Keratinocyte (primary cell): ENCODE measurements around the gene NPRL2. TPM values are rescaled to one million over a fixed set of nuclear protein-coding genes. Genes with fewer than 3 reads are reported as not detected.
A peak's percentile ranks its signal among the peaks of the same experiment; 100 is the strongest.

Experiments used
- DNase-seq: peaks from one replicate; pipeline ENCODE4 v3.0.0-alpha.2; 2011; ENCODE audit warnings: low read depth, missing footprints, low spot score
- FAIRE-seq: peaks from 2 replicates; lab custom pipeline; 2011; peaks lifted over from hg19 to GRCh38; lab: Jason Lieb, UNC
- H2AFZ ChIP-seq: 2 replicates; pipeline ENCODE4 v1.6.0; 2012; ENCODE audit warnings: low read length, control low read depth, inconsistent platforms; ENCODE audit not compliant: control insufficient read depth
- H3K27ac ChIP-seq: 2 replicates; pipeline ENCODE4 v1.5.1; 2011; ENCODE audit warnings: low read length; ENCODE audit not compliant: control insufficient read depth, insufficient read depth
- H3K27me3 ChIP-seq: 3 replicates; pipeline ENCODE4 v1.6.0; 2011; ENCODE audit warnings: low read length; ENCODE audit not compliant: control insufficient read depth, insufficient read depth; ENCODE audit errors: extremely low read depth
- H3K36me3 ChIP-seq, 2 experiments: 2 replicates in 1 of 2; 3 replicates in 1 of 2; pipeline ENCODE4 v1.5.1; 2011; ENCODE audit warnings: low read length in 2 of 2, mild to moderate bottlenecking in 1 of 2; ENCODE audit not compliant: control insufficient read depth in 2 of 2, insufficient read depth in 2 of 2; ENCODE audit errors: extremely low read depth in 1 of 2
- H3K4me1 ChIP-seq: 3 replicates; pipeline ENCODE4 v1.5.1; 2011; ENCODE audit warnings: low read length; ENCODE audit not compliant: control insufficient read depth, insufficient read depth; ENCODE audit errors: extremely low read depth
- H3K4me2 ChIP-seq: 3 replicates; pipeline ENCODE4 v1.6.0; 2011; ENCODE audit warnings: low read depth, low read length; ENCODE audit not compliant: control insufficient read depth, insufficient read depth; ENCODE audit errors: extremely low read depth
- H3K4me3 ChIP-seq, 3 experiments: fragments of 200-600 bp in 1 of 3; sonication (generic) in 1 of 3; 2 replicates in 2 of 3; 3 replicates in 1 of 3; pipeline ENCODE4 v1.5.1; 2011 to 2016; ENCODE audit warnings: low read length in 3 of 3, mild to moderate bottlenecking in 3 of 3, control low read depth in 2 of 3, inconsistent platforms in 1 of 3, low read depth in 1 of 3, mixed read lengths in 1 of 3, mixed run types in 1 of 3, moderate library complexity in 1 of 3; ENCODE audit not compliant: control insufficient read depth in 2 of 3, insufficient read depth in 2 of 3; ENCODE audit errors: extremely low read depth in 1 of 3
- H3K79me2 ChIP-seq: 2 replicates; pipeline ENCODE4 v1.6.0; 2012; ENCODE audit warnings: low read length; ENCODE audit not compliant: control insufficient read depth, insufficient read depth
- H3K9ac ChIP-seq: 3 replicates; pipeline ENCODE4 v1.6.0; 2011; ENCODE audit warnings: low read length; ENCODE audit not compliant: control insufficient read depth, insufficient read depth; ENCODE audit errors: extremely low read depth
- H3K9me1 ChIP-seq: 3 replicates; pipeline ENCODE4 v1.6.0; 2011; ENCODE audit warnings: low read length; ENCODE audit not compliant: control insufficient read depth, insufficient read depth; ENCODE audit errors: extremely low read depth
- H3K9me3 ChIP-seq: 2 replicates; pipeline ENCODE4 v1.5.1; 2012; ENCODE audit warnings: low read depth, low read length; ENCODE audit not compliant: control insufficient read depth
- H4K20me1 ChIP-seq: 3 replicates; pipeline ENCODE4 v1.6.0; 2011; ENCODE audit warnings: low read length; ENCODE audit not compliant: control insufficient read depth, insufficient read depth; ENCODE audit errors: extremely low read depth
- EZH2 ChIP-seq: IDR thresholded peaks from one replicate; pipeline ENCODE4 v1.6.1; 2012; ENCODE audit warnings: inconsistent platforms, mild to moderate bottlenecking, low read length, moderate library complexity
- dilution Hi-C: fragments of 300-500 bp; cut with MboI; formaldehyde crosslinking; loops from one replicate; pipeline ENCODE4 v1.7.0; 2020; ENCODE audit warnings: low sequenced_read_pairs; ENCODE audit not compliant: extremely low pct_ligation_motif_present
- polyA plus RNA-seq, 5 experiments: library from polyadenylated mRNA; depleted of rRNA in 3 of 5; stranded (reverse) in 3 of 5; stranded (forward) in 1 of 5; unstranded in 1 of 5; fragments of >200 nt; gene quantifications; 1 replicate in 1 of 5; 2 replicates in 3 of 5; 3 replicates in 1 of 5; pipeline versions ENCODE4 v1.2.1 to v1.2.3, GENCODE V29; 2011 to 2012; ENCODE audit warnings: missing spikeins in 2 of 5, low read depth in 1 of 5, low replicate concordance in 1 of 5
- TF ChIP-seq, protein P1 (sequence below), 3 experiments: IDR thresholded peaks in 1 of 3; conservative IDR thresholded peaks in 1 of 3; optimal IDR thresholded peaks in 1 of 3; 2 replicates in 2 of 3; 3 replicates in 1 of 3; pipeline versions ENCODE3 to v1.5.1; 2011; ENCODE audit warnings: low read length in 3 of 3, mild to moderate bottlenecking in 3 of 3, moderate library complexity in 2 of 3, control low read depth in 1 of 3, inconsistent platforms in 1 of 3; ENCODE audit not compliant: insufficient read depth in 2 of 3; ENCODE audit errors: extremely low read depth in 1 of 3

The NPRL2 gene
- polyA plus RNA-seq, 1 donor (not counting 4 experiments of a cell fraction or from before 2014, with no cell fraction given), result 20.6 TPM

DNA sequence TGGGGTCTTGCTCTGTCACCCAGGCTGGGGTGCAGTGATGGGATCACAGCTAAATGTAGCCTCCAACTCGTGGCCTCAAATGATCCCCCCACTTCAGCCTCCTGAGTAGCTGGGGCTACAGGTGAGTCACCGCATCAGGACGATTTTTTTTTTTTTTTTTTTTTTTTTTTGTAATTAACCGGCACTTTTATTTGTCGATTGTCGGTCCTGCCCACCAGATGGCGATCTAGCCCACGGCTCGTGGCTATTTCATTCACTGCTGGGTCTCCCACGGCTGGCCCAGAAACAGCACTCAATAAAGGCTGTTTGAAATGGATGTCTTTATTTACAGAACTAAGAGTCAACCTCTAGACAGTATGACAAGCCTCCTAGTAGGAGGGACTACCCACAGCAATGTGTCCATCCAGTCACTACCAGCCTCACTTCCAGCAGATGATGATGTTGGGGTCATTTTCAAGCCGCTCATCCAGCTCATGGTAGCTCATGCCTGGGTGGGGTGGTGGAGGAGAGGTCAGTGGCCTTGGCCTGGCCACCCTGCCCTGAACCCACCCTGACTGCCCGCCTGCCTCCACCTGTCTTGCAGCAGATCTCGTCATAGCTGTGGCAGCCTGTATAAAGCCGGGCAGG, 3.3 kb downstream of the NPRL2 start:
- dilution Hi-C loops, result no loop called here
- H3K9me1 ChIP-seq, result no peaks in the 10 kb centered on the region
- H3K4me1 ChIP-seq, result peaks cover 24% of the 10 kb centered on the region
- peaks cover 12% of the 10 kb centered on the region for H3K79me2 ChIP-seq
- H3K4me2 ChIP-seq, result no peak overlapping the region
- TF ChIP-seq, protein P1, sequence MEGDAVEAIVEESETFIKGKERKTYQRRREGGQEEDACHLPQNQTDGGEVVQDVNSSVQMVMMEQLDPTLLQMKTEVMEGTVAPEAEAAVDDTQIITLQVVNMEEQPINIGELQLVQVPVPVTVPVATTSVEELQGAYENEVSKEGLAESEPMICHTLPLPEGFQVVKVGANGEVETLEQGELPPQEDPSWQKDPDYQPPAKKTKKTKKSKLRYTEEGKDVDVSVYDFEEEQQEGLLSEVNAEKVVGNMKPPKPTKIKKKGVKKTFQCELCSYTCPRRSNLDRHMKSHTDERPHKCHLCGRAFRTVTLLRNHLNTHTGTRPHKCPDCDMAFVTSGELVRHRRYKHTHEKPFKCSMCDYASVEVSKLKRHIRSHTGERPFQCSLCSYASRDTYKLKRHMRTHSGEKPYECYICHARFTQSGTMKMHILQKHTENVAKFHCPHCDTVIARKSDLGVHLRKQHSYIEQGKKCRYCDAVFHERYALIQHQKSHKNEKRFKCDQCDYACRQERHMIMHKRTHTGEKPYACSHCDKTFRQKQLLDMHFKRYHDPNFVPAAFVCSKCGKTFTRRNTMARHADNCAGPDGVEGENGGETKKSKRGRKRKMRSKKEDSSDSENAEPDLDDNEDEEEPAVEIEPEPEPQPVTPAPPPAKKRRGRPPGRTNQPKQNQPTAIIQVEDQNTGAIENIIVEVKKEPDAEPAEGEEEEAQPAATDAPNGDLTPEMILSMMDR (optimal IDR thresholded peaks at IDR 0.05 in 1 of 3, IDR thresholded peaks at IDR 0.05 in 1 of 3, conservative IDR thresholded peaks at IDR 0.05 in 1 of 3; ENCODE audit: extremely low read depth in 1 of 3, insufficient read depth in 2 of 3, low read length in 3 of 3), result peak in 2 of 3 experiments; percentile 52 to 70
- no peak for TF ChIP-seq EZH2
- no peak overlapping the region for H2AFZ ChIP-seq
- H3K9me3 ChIP-seq, result no peaks in the 10 kb centered on the region
- peaks cover 10% of the 10 kb centered on the region in 2 experiments for H3K36me3 ChIP-seq
- H3K27ac ChIP-seq, result no peak overlapping the region
- H3K27me3 ChIP-seq, result no peaks in the 10 kb centered on the region
- H3K4me3 ChIP-seq, result no peak overlapping the region
- no peaks in the 10 kb centered on the region for H4K20me1 ChIP-seq
- no peak overlapping the region for H3K9ac ChIP-seq
- FAIRE-seq, result peak; percentile 46
- no peak for DNase-seq

GRCh38 chr3:50345586-50346234, 4.9 kb downstream of the NPRL2 start, which contains the start of gene ZMYND10:
TSS of gene ZMYND10 (minus strand) at chr3:50345732. CDS start at chr3:50345579, 153 bp downstream.
- TF ChIP-seq, protein P1 (optimal IDR thresholded peaks at IDR 0.05 in 1 of 3, IDR thresholded peaks at IDR 0.05 in 1 of 3, conservative IDR thresholded peaks at IDR 0.05 in 1 of 3; ENCODE audit: extremely low read depth in 1 of 3, insufficient read depth in 2 of 3, low read length in 3 of 3), result no peak
- TF ChIP-seq EZH2, result no peak
- Histone ChIP-seq H3K9me3 (no peaks in the 10 kb centered on the region), H3K27me3 (no peaks in the 10 kb centered on the region), H3K79me2 (peaks cover 3% of the 10 kb centered on the region), H3K9ac (peak within 1 kb of the TSS; percentile 54), H3K4me1 (peaks cover 22% of the 10 kb centered on the region), H2AFZ (peak within 1 kb of the TSS; percentile 88), H3K4me3 (peak within 1 kb of the TSS; percentile 19 to 67 (median 58)), H4K20me1 (no peaks in the 10 kb centered on the region), H3K27ac (no peak within 1 kb of the TSS), H3K36me3 (peaks cover 7 to 10% of the 10 kb centered on the region in 2 experiments), H3K4me2 (peak within 1 kb of the TSS; percentile 93), H3K9me1 (no peaks in the 10 kb centered on the region)
- no peak for FAIRE-seq
- DNase-seq, result no peak
- dilution Hi-C loops, result no loop called here
